Activated T-cell treated with anti-CD3 and anti-CD28 coated beads, Interleukin-2, amount 50 U/mL, for 4 hours (primary cell): ENCODE results near the gene CCDC154. TPM values are rescaled to one million over a fixed set of nuclear protein-coding genes. Genes with fewer than 3 reads are reported as not detected.
A peak's percentile ranks its signal among the peaks of the same experiment; 100 is the strongest.
"Not testable (repeated sequence)": the region's sequence is repeated elsewhere in the genome, so short reads cannot be mapped to it uniquely, and the experiment has no call there.

ENCODE experiments used
- ATAC-seq, 2 donors: fragments of 200-7000 bp; cut with Tn5 transposase; one replicate each; pipeline ENCODE4 v1.10.0; 2021
- DNase-seq: peaks from one replicate; pipeline ENCODE4 v3.0.0-alpha.2; 2020
- H3K27me3 Mint-ChIP-seq: one replicate; pipeline ENCODE4 v1.8.0; 2021; ENCODE audit warnings: low read depth, mixed read lengths
- H3K36me3 Mint-ChIP-seq: one replicate; pipeline ENCODE4 v1.8.0; 2022; ENCODE audit warnings: mixed read lengths; ENCODE audit not compliant: insufficient read depth
- H3K4me1 Mint-ChIP-seq: one replicate; pipeline ENCODE4 v1.8.0; 2021; ENCODE audit warnings: low read depth, mixed read lengths
- H3K4me3 Mint-ChIP-seq: one replicate; pipeline ENCODE4 v1.8.0; 2021; ENCODE audit warnings: mild to moderate bottlenecking, moderate library complexity, mixed read lengths
- H3K9me3 Mint-ChIP-seq: one replicate; pipeline ENCODE4 v1.8.0; 2021; ENCODE audit warnings: mixed read lengths
- total RNA-seq, 3 donors: library from RNA; stranded (reverse); gene quantifications; one replicate each; pipeline ENCODE4 v1.2.1, GENCODE V29; 2021

CCDC154 gene
- total RNA-seq, 3 donors from 2014 or later, result 0.73 to 2.5 (median 2.2) TPM

DNA sequence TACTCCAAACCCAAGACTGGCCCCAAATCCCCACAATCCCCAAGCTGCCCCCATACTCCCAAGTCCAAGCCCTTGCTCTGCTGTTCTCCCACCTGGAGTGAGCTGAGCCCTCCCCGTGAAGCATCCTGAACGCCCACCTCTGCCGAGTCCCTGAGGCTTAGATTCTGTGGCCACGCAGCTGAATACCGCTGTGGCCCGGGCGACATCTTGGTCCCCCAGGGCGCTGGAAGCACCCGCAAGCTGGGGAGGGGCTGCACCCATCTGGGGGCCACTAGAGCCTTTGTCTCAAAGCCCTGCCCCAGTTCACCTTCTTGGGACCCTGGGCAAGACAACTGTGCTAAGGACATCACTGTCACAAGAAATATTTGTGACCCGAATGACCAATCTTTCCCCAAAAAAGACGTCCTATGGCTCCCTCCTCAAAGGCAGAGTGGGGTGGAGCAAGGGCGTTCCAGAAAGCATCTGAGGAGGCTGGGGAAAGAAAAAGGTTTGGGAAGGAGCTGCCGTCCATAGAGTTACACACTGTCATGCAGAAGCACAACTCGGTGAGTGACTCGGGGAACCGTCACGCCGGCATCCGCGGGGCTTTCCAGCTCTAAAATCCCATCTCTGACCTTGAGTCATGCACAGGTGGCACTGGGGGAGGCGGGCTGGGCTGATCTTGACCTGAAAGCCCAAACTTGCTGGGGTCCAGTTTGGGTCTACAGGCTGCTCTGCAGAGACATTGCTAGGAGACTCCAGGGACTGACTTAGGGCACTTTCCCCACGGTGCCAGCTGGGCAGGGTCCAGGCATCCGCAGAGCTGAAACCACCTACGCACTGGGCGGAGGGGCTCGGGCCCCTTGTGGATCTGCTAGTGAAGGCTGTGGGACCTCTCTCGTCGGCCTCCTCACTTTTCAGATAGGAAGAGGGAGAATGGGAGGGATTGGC lies 37.8 kb upstream of the CCDC154 start:
- Mint-ChIP-seq H3K4me1 (no peaks in the 10 kb centered on the region), H3K27me3 (peaks cover 9% of the 10 kb centered on the region), H3K9me3 (no peaks in the 10 kb centered on the region), H3K4me3 (no peak overlapping the region), H3K36me3 (no peaks in the 10 kb centered on the region)
- no peak for DNase-seq
- ATAC-seq, result no peak

- H3K9me3 Mint-ChIP-seq, H3K36me3 Mint-ChIP-seq, ATAC-seq, H3K27me3 Mint-ChIP-seq, H3K4me1 Mint-ChIP-seq, DNase-seq, H3K4me3 Mint-ChIP-seq: not testable (repeated sequence)
Measured at GRCh38 chr16:1478937-1479336, 34.6 kb upstream of the CCDC154 start.

- DNase-seq (no peak), ATAC-seq (no peak)
- Mint-ChIP-seq H3K4me1 (peaks cover 18% of the 10 kb centered on the region), H3K36me3 (no peaks in the 10 kb centered on the region), H3K9me3 (no peaks in the 10 kb centered on the region), H3K4me3 (peak overlapping the region; percentile 50), H3K27me3 (peaks cover 7% of the 10 kb centered on the region)
Measured at GRCh38 chr16:1477033-1477432, 32.7 kb upstream of the CCDC154 start.

GRCh38 chr16:1475552-1476114 lies 31.3 kb upstream of the CCDC154 start:
- H3K4me1 Mint-ChIP-seq, result peaks cover 29% of the 10 kb centered on the region
- no peak for DNase-seq
- H3K27me3 Mint-ChIP-seq, result peaks cover 5% of the 10 kb centered on the region
- H3K36me3 Mint-ChIP-seq, result no peaks in the 10 kb centered on the region
- no peaks in the 10 kb centered on the region for H3K9me3 Mint-ChIP-seq
- H3K4me3 Mint-ChIP-seq, result peak overlapping the region; percentile 86
- no peak for ATAC-seq

DNA sequence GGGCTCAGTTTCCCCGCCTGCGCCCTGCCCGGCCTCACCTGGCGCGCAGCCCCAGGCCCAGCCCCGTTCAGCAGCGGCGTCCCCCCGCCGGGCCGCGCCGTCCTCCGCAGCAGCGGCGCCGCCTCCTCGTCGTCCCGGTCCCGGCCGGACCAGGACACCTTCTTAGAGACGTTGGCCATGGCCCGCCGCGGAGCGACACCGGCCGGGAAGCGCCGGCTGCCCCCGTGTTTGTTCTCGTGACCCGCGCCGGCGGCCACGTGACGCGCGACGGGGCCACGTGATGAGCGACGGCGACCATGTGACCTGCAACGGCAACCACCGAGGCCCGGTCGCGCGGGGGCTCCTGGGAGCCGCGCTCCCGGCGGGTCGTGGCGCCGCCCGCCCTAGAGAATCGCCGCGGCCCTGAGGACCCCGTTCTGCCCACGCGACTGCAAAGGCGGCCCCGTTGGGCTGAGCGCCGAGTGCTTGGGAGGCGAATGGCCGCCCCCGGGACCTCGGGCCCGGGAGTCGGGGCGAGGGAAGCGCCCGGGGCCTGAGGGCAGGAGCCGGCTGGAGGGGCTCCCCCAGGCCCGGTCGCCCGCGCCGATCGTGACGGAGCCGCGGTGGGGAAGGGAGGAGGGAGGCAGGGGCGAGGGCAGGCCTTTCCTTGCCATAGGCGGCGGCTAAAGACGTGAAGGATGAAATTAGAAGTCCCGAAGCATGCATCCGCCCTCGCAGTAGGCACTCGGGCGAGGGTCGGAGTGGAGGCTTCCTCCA lies 30.6 kb upstream of the CCDC154 start, which contains the start of gene CLCN7:
TSS of gene CLCN7 (minus strand) at position 233 of the 756 bp plus-strand sequence. CDS start at position 179, 54 bp downstream.
- Mint-ChIP-seq H3K27me3 (peaks cover 5% of the 10 kb centered on the region), H3K36me3 (no peaks in the 10 kb centered on the region), H3K4me1 (peaks cover 31% of the 10 kb centered on the region), H3K9me3 (no peaks in the 10 kb centered on the region), H3K4me3 (peak within 1 kb of the TSS; percentile 86)
- ATAC-seq (peak; percentile 91), DNase-seq (peak; percentile 81)

DNA sequence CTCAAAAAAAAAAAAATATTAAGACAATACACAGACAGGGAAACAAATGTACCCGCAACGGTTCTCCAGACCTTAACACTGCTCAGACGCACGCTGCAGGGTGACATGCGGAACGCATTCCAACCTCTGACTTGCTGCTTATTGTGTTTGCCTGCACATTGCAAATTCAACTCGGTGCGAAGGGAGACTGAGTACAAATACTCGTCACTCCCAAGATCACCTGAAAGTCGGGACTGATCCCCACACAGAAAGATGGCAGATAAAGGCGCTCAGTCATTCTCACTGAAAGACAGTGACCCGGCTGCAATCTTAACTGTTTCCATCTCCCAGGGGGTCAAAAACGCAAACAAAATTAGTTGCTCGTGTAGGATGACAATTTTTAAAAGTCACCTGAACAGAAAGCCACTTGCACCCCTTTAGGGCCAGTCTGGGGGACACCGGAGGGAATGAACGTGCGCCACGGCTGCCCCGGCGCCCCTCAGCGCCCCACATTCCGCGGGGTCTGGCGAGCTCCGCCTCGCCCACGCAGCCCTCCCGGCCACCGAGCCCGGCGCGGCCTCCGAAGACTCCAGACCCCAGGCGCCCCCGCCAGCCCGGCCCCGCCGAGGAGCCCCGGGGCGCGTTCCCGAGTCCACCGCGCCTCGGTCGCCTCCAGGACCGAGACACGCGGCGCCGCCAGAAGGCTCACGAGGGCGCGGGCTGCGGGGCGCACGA lies 29.9 kb upstream of the CCDC154 start:
- Mint-ChIP-seq H3K4me3 (peak overlapping the region; percentile 79), H3K36me3 (peaks cover 2% of the 10 kb centered on the region), H3K4me1 (peaks cover 35% of the 10 kb centered on the region), H3K9me3 (no peaks in the 10 kb centered on the region), H3K27me3 (peaks cover 5% of the 10 kb centered on the region)
- no peak for DNase-seq
- ATAC-seq, result peak in 1 of 2 donors; percentile 6

GRCh38 chr16:1472974-1473373 lies 28.6 kb upstream of the CCDC154 start:
- H3K4me1 Mint-ChIP-seq, result peaks cover 35% of the 10 kb centered on the region
- no peak for DNase-seq
- peaks cover 2% of the 10 kb centered on the region for H3K36me3 Mint-ChIP-seq
- peak overlapping the region; percentile 70 for H3K4me3 Mint-ChIP-seq
- no peak for ATAC-seq
- H3K27me3 Mint-ChIP-seq, result no peaks in the 10 kb centered on the region
- no peaks in the 10 kb centered on the region for H3K9me3 Mint-ChIP-seq

DNA sequence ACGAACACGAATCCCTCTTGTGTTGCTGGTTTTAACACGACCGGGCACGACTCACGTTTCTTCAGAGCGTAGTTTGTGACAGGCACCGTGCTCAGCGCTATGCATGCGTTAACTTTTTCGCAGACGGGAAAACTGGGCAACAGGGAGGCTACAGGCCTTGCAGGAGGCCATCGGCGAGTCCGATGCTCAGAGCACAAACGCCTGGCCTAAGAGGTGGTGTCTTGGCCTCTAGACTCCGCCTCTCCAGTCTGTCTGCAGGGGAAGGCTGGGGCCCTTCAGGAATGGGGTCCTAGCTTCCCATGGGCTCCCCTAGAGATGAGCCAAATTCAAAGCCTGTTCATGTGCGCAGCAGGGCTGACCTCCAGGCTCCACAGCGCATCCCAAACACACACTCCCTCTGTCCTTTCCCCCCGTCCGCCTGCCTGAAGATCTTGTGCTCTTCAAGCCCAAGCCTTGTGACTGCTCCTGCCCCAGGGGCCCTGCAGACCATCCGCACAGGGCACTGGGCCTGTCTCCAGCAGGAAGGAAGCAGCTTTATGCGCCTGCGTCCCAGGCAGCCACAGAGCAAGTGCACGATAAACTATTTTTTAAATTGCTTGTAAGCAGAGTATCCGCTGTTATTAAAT lies 27.3 kb upstream of the CCDC154 start:
- no peaks in the 10 kb centered on the region for H3K9me3 Mint-ChIP-seq
- H3K36me3 Mint-ChIP-seq, result peaks cover 2% of the 10 kb centered on the region
- peaks cover 38% of the 10 kb centered on the region for H3K4me1 Mint-ChIP-seq
- H3K27me3 Mint-ChIP-seq, result no peaks in the 10 kb centered on the region
- ATAC-seq (no peak), DNase-seq (no peak)
- no peak overlapping the region for H3K4me3 Mint-ChIP-seq

DNA sequence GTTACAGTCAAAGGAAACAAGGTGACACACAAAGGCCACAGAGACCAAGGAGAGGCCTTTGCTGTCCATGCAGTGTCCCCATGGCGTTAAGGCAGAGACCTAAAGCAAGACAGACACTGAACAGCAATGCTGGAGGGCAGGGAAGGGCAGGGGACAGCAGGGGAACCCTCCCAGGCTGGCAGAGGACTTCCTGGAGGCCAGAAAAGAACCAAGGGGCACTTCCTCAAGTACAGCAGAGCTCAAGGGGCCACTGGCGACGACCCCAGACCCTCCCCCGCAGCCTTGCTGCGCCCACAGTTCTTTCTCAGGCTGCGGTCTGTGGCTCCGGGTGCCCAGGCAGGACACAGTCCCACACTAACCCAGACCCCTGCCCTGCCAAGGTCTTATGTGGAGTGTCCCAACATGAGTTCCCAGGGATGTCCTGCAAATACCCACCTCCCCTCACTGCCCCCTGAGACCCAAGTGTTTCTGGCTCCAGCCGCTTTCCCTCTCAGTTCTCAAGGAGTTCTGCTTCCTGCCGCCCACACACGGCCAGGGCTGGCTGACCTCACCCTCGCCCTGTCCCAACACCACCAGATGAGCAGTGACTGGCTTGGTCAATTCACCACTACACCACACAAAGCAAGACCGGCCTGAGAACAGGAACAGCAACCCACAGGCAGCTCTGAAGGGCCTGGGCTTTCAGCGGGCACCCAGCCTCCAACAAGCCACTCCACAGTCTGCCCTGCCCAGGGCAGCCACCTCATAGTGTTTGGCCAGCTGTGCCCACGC lies 26.3 kb upstream of the CCDC154 start:
- Mint-ChIP-seq H3K9me3 (no peaks in the 10 kb centered on the region), H3K4me1 (peaks cover 35% of the 10 kb centered on the region), H3K4me3 (no peak overlapping the region), H3K36me3 (peaks cover 2% of the 10 kb centered on the region), H3K27me3 (no peaks in the 10 kb centered on the region)
- no peak for ATAC-seq
- no peak for DNase-seq

DNA sequence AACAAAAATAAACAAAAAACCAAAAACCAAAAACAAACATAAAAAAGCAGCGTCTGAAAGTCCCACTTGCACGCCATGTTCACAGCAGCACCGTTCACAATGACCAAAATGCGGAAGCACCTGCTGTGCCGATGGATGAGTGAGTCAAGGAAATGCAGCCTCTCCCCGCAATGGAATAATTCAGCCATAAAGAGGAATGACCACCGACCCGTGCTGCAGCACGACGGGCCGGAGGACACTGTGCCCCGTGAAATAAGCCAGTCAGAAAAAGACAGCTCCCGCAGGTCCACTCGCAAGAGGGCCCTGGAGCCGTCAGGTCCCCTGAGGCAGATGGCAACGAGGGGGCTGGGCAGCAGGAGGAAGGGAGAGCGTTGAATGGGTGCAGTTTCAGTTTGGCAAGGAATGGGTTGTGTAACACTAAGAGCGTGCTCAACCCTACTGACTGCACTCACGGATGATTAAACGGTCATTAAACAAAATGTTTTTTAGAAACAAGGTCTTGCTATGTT lies 25.4 kb upstream of the CCDC154 start:
- DNase-seq, result no peak
- peaks cover 32% of the 10 kb centered on the region for H3K4me1 Mint-ChIP-seq
- no peaks in the 10 kb centered on the region for H3K9me3 Mint-ChIP-seq
- peak overlapping the region; percentile 25 for H3K4me3 Mint-ChIP-seq
- peaks cover 2% of the 10 kb centered on the region for H3K36me3 Mint-ChIP-seq
- ATAC-seq, result no peak
- no peaks in the 10 kb centered on the region for H3K27me3 Mint-ChIP-seq

- not testable (repeated sequence) for H3K36me3 Mint-ChIP-seq, H3K4me3 Mint-ChIP-seq, H3K9me3 Mint-ChIP-seq, H3K27me3 Mint-ChIP-seq, DNase-seq, ATAC-seq
- peaks cover 31% of the 10 kb centered on the region for H3K4me1 Mint-ChIP-seq
Measured at GRCh38 chr16:1469141-1469540, 24.8 kb upstream of the CCDC154 start.

GRCh38 chr16:1468426-1468810 lies 24.1 kb upstream of the CCDC154 start:
- Mint-ChIP-seq H3K27me3 (no peaks in the 10 kb centered on the region), H3K4me3 (no peak overlapping the region), H3K36me3 (peaks cover 2% of the 10 kb centered on the region), H3K9me3 (no peaks in the 10 kb centered on the region), H3K4me1 (peaks cover 29% of the 10 kb centered on the region)
- DNase-seq, result no peak
- ATAC-seq, result no peak

- no peak overlapping the region for H3K4me3 Mint-ChIP-seq
- no peak for ATAC-seq
- H3K9me3 Mint-ChIP-seq, result no peaks in the 10 kb centered on the region
- H3K27me3 Mint-ChIP-seq, result no peaks in the 10 kb centered on the region
- H3K36me3 Mint-ChIP-seq, result peaks cover 4% of the 10 kb centered on the region
- peaks cover 21% of the 10 kb centered on the region for H3K4me1 Mint-ChIP-seq
- no peak for DNase-seq
Measured at GRCh38 chr16:1466968-1467521, 22.7 kb upstream of the CCDC154 start.
